ENCODE data around the gene UCHL3. TPM values are rescaled to one million over a fixed set of nuclear protein-coding genes. Genes with fewer than 3 reads are reported as not detected.

Gene UCHL3
- total RNA-seq, 1 donor from 2014 or later: not detected

DNA sequence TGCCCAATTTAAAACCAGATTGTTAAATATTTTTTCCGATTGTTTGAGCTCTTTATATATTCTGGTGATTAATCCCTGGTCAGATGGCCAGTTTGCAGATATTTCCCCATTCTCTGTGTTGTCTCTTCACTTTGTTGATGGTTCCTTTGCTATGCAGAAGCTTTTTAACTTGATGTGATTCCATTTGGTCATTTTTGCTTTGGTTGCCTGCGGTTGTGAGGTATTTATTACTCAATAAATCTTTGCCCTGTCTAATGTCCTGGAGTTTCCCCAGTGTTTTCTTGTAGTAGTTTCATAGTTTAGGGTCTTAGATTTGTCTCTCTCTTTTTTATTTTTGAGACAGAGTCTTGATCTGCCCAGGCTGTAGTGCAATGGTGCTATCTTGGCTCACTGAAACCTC, 62.8 kb downstream of the UCHL3 start:
- no peak for DNase-seq (ENCODE audit: low spot score in 2 of 2)
- intact Hi-C loops (cut with DNase I): no loop called here
- no peaks in the 10 kb centered on the region for H3K9me3 ChIP-seq
- no peaks in the 10 kb centered on the region for H3K27me3 ChIP-seq
- no peak overlapping the region for H3K4me3 ChIP-seq
- no peaks in the 10 kb centered on the region for H3K36me3 ChIP-seq
- TF ChIP-seq, protein P1, sequence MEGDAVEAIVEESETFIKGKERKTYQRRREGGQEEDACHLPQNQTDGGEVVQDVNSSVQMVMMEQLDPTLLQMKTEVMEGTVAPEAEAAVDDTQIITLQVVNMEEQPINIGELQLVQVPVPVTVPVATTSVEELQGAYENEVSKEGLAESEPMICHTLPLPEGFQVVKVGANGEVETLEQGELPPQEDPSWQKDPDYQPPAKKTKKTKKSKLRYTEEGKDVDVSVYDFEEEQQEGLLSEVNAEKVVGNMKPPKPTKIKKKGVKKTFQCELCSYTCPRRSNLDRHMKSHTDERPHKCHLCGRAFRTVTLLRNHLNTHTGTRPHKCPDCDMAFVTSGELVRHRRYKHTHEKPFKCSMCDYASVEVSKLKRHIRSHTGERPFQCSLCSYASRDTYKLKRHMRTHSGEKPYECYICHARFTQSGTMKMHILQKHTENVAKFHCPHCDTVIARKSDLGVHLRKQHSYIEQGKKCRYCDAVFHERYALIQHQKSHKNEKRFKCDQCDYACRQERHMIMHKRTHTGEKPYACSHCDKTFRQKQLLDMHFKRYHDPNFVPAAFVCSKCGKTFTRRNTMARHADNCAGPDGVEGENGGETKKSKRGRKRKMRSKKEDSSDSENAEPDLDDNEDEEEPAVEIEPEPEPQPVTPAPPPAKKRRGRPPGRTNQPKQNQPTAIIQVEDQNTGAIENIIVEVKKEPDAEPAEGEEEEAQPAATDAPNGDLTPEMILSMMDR (IDR thresholded peaks at IDR 0.05): no peak
- H3K27ac ChIP-seq: no peak overlapping the region
- no peaks in the 10 kb centered on the region for H3K4me1 ChIP-seq

DNA sequence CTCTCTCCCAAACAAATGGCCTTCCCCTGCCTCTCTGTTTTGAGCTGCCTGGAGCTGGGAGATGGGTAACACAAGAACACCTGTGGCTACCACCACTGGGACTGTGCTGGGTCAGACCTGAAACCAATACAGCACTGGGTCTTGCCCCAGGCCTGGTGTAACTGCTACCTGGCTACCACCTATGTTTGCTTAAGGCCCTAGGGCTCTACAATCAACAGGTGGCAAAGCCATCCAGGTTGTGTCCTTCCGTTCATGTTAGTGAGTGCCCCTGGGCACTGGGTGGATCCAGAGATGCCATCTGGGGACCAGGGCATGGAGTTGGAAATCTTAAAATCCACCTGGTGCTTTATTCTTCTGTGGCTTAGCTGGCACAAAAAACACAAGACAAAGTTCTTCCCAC, 67.6 kb downstream of the UCHL3 start:
- Histone ChIP-seq H3K4me3 (no peak overlapping the region), H3K36me3 (no peaks in the 10 kb centered on the region), H3K9me3 (no peaks in the 10 kb centered on the region), H3K4me1 (no peaks in the 10 kb centered on the region), H3K27me3 (no peaks in the 10 kb centered on the region), H3K27ac (no peak overlapping the region)
- DNase-seq (ENCODE audit: low spot score in 2 of 2): no peak
- intact Hi-C loops (cut with DNase I): no loop called here
- TF ChIP-seq, protein P1 (IDR thresholded peaks at IDR 0.05): no peak

DNA sequence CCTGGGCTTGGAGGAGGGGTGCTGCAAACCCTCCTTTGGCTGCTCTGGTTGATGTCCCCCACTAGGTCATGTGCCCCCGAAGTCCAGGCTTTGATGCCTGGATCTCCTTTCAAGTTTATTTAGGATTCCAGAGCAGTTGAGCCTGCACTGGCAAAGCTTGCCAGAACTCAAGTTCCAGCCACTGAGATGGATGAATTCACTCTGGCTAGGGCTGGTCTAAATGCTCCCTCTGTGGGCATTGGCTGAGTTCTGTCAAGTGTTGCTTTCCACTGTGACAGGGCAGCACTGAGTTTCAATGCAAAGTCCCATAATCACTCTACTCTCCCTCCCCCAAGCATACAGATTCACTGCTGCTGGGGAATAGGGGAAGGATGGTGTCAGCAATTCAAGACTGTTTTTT, 68.7 kb downstream of the UCHL3 start:
- TF ChIP-seq, protein P1 (IDR thresholded peaks at IDR 0.05): no peak
- Histone ChIP-seq H3K4me3 (no peak overlapping the region), H3K36me3 (no peaks in the 10 kb centered on the region), H3K27me3 (no peaks in the 10 kb centered on the region), H3K27ac (no peak overlapping the region), H3K4me1 (no peaks in the 10 kb centered on the region), H3K9me3 (no peaks in the 10 kb centered on the region)
- no peak for DNase-seq (ENCODE audit: low spot score in 2 of 2)
- intact Hi-C loops (cut with DNase I): no loop called here

DNA sequence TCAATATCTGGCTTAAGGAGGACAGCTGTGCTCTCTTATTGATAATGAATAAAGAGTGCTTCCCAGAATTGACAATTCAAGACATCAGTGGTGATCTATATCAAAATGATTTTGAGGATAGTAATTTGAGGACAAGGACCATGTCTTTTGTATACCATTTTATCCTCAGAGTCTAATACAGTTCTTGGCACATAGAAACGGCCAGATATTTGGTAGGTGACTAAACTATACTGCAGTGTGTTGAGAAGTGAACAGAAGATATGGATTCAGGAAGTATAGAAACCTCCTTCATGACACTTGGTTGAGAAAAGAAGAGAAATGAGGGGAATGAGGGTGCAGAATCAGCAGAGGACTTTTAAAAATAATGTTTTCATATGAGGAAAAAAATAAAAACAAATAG, 70.4 kb downstream of the UCHL3 start:
- no peak for DNase-seq (ENCODE audit: low spot score in 2 of 2)
- Histone ChIP-seq H3K9me3 (no peaks in the 10 kb centered on the region), H3K36me3 (no peaks in the 10 kb centered on the region), H3K27me3 (no peaks in the 10 kb centered on the region), H3K4me3 (no peak overlapping the region), H3K4me1 (no peaks in the 10 kb centered on the region), H3K27ac (no peak overlapping the region)
- intact Hi-C loops (cut with DNase I): no loop called here
- TF ChIP-seq, protein P1 (IDR thresholded peaks at IDR 0.05): no peak

DNA sequence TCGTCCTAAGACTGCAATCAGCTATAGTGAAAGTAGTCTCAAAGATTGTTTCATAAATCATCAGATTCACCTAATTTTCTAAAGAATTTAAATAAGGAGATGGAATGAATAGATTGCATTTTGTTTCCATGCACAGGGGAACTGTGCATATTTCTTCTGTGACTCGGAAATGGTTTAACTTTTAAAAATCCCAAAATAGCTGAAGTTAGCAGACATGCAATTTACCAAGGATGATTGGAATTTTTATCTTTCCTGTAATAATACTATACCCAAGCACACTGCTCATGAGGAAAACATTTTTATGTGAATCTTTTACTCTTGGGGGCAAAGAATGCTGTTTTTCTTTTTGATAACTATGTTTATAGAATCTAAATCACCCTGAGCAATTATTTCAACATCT, 71.6 kb downstream of the UCHL3 start:
- no peaks in the 10 kb centered on the region for H3K9me3 ChIP-seq

More for the DNA sequence above, 71.6 kb downstream of the UCHL3 start:
- Histone ChIP-seq H3K4me1 (no peaks in the 10 kb centered on the region), H3K4me3 (no peak overlapping the region), H3K27me3 (no peaks in the 10 kb centered on the region), H3K27ac (no peak overlapping the region), H3K36me3 (no peaks in the 10 kb centered on the region)
- DNase-seq (ENCODE audit: low spot score in 2 of 2): no peak
- TF ChIP-seq, protein P1 (IDR thresholded peaks at IDR 0.05): no peak
- intact Hi-C loops (cut with DNase I): no loop called here

All from ascending aorta (tissue), 2 donors.